Measurements from ENCODE around the gene MYO3A. TPM values are rescaled to one million over a fixed set of nuclear protein-coding genes. Genes with fewer than 3 reads are reported as not detected.

Gene MYO3A
- total RNA-seq, 1 experiment from 2014 or later: not detected

DNA sequence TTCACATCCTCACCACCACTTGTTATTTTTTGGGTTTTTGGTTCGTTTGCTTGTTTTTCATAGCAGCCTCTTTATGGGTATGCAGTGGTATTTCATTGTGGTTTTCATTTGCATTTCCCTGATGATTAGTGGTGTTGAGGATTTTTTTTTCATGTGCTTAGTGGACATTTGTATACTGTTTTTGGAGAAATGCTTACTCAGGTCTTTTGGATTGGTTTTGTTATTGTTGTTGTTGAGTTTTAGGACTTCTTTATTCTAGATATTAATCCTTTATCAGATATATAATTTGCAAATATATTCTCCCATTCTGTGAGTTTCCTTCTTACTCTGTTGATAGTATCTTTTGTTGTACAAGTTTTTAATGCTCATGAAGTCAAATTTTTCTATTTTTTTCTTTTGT lies 325.3 kb downstream of the MYO3A start:
- Histone ChIP-seq H3K4me1 (ENCODE audit: control insufficient read depth in 1 of 2, insufficient read depth in 2 of 2, low read length in 2 of 2) (no peaks in the 10 kb centered on the region), H4K20me1 (ENCODE audit: insufficient read depth) (no peaks in the 10 kb centered on the region), H3K4me2 (ENCODE audit: low read length) (no peak overlapping the region), H3K27ac (ENCODE audit: low read depth, low read length) (no peak overlapping the region), H3K9me3 (ENCODE audit: control insufficient read depth in 1 of 2, insufficient read depth in 1 of 2, low read depth in 1 of 2, low read length in 2 of 2) (no peaks in the 10 kb centered on the region), H3K27me3 (ENCODE audit: insufficient read depth, low read length) (peaks cover 44% of the 10 kb centered on the region), H3K36me3 (ENCODE audit: control insufficient read depth in 1 of 2, insufficient read depth in 2 of 2, low read length in 2 of 2) (no peaks in the 10 kb centered on the region), H2AFZ (ENCODE audit: low read depth, low read length, poor library complexity, severe bottlenecking) (no peak overlapping the region), H3K4me3 (replicated peaks in 1 of 2; ENCODE audit: low read depth in 1 of 2, low read length in 2 of 2) (no peak overlapping the region), H3K9me2 (ENCODE audit: insufficient read depth) (no peaks in the 10 kb centered on the region), H3K79me2 (ENCODE audit: insufficient read depth, low read length) (no peaks in the 10 kb centered on the region), H3K9ac (ENCODE audit: low read length) (no peak overlapping the region)
- POLR2A ChIA-PET: no interaction called here
- CTCF ChIA-PET: no interaction called here
- no peak for DNase-seq (ENCODE audit: low read depth, low spot score)
- TF ChIP-seq EZH2phosphoT487 (IDR thresholded peaks at IDR 0.05; ENCODE audit: borderline replicate concordance) (no peak), JUND (IDR thresholded peaks at IDR 0.05) (no peak), SRF (IDR thresholded peaks at IDR 0.05; ENCODE audit: low read depth) (no peak)
- TF ChIP-seq, protein P1, sequence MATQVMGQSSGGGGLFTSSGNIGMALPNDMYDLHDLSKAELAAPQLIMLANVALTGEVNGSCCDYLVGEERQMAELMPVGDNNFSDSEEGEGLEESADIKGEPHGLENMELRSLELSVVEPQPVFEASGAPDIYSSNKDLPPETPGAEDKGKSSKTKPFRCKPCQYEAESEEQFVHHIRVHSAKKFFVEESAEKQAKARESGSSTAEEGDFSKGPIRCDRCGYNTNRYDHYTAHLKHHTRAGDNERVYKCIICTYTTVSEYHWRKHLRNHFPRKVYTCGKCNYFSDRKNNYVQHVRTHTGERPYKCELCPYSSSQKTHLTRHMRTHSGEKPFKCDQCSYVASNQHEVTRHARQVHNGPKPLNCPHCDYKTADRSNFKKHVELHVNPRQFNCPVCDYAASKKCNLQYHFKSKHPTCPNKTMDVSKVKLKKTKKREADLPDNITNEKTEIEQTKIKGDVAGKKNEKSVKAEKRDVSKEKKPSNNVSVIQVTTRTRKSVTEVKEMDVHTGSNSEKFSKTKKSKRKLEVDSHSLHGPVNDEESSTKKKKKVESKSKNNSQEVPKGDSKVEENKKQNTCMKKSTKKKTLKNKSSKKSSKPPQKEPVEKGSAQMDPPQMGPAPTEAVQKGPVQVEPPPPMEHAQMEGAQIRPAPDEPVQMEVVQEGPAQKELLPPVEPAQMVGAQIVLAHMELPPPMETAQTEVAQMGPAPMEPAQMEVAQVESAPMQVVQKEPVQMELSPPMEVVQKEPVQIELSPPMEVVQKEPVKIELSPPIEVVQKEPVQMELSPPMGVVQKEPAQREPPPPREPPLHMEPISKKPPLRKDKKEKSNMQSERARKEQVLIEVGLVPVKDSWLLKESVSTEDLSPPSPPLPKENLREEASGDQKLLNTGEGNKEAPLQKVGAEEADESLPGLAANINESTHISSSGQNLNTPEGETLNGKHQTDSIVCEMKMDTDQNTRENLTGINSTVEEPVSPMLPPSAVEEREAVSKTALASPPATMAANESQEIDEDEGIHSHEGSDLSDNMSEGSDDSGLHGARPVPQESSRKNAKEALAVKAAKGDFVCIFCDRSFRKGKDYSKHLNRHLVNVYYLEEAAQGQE (IDR thresholded peaks at IDR 0.05; ENCODE audit: low read depth): no peak
- TF ChIP-seq, protein P2, sequence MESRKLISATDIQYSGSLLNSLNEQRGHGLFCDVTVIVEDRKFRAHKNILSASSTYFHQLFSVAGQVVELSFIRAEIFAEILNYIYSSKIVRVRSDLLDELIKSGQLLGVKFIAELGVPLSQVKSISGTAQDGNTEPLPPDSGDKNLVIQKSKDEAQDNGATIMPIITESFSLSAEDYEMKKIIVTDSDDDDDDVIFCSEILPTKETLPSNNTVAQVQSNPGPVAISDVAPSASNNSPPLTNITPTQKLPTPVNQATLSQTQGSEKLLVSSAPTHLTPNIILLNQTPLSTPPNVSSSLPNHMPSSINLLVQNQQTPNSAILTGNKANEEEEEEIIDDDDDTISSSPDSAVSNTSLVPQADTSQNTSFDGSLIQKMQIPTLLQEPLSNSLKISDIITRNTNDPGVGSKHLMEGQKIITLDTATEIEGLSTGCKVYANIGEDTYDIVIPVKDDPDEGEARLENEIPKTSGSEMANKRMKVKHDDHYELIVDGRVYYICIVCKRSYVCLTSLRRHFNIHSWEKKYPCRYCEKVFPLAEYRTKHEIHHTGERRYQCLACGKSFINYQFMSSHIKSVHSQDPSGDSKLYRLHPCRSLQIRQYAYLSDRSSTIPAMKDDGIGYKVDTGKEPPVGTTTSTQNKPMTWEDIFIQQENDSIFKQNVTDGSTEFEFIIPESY (IDR thresholded peaks at IDR 0.05; ENCODE audit: extremely low read depth, insufficient replicate concordance, low read length): no peak
- no peak for ATAC-seq
- RAD21 ChIA-PET (ENCODE audit: low non-redundant PET in 1 of 2, low total read pairs in 2 of 2, uncharacterized antibody in 2 of 2, unreplicated experiment in 2 of 2): no interaction called here
- BruUV-seq (replicated peaks): no TSS peak
- intact Hi-C loops (cut with micrococcal nuclease): no loop called here

All from HCT116 (cell line).